IPS DF 4.7 (cell line): ENCODE data around the gene S100A3.
"Not testable (repeated sequence)": the region's sequence is repeated elsewhere in the genome, so short reads cannot be mapped to it uniquely, and the experiment has no call there.

ENCODE experiments used
- DNase-seq: peaks from one replicate; pipeline ENCODE4 v3.0.0-alpha.2; 2013; ENCODE audit warnings: low spot score; ENCODE audit errors: extremely low read depth

S100A3 gene

GRCh38 chr1:153569465-153569864 lies 20.4 kb upstream of the S100A3 start:
- DNase-seq = no peak

GRCh38 chr1:153568367-153569099 lies 19.5 kb upstream of the S100A3 start:
- DNase-seq = no peak

GRCh38 chr1:153567621-153568366 lies 18.7 kb upstream of the S100A3 start:
- DNase-seq = no peak

- DNase-seq = no peak
Measured at GRCh38 chr1:153566414-153567371, 17.6 kb upstream of the S100A3 start.

- DNase-seq = no peak
Measured at GRCh38 chr1:153565529-153566374, 16.7 kb upstream of the S100A3 start, which contains the start of gene S100A2. Gene S100A2 (minus strand): TSS chr1:153565844. CDS start chr1:153563877, 1,967 bp downstream.

- no peak for DNase-seq
Measured at GRCh38 chr1:153563991-153564390, 14.9 kb upstream of the S100A3 start.

GRCh38 chr1:153563483-153563901 lies 14.4 kb upstream of the S100A3 start:
- no peak for DNase-seq

GRCh38 chr1:153562021-153562420 lies 13.0 kb upstream of the S100A3 start:
- not testable (repeated sequence) for DNase-seq

- no peak for DNase-seq
Measured at GRCh38 chr1:153561466-153561985, 12.5 kb upstream of the S100A3 start.

GRCh38 chr1:153560771-153561465 lies 11.9 kb upstream of the S100A3 start:
- DNase-seq = no peak

GRCh38 chr1:153560241-153560640 lies 11.2 kb upstream of the S100A3 start:
- DNase-seq = no peak

GRCh38 chr1:153557877-153558276 lies 8.8 kb upstream of the S100A3 start:
- DNase-seq = no peak

GRCh38 chr1:153556348-153556747 lies 7.3 kb upstream of the S100A3 start:
- DNase-seq = no peak

GRCh38 chr1:153553830-153554541 lies 4.9 kb upstream of the S100A3 start:
- DNase-seq = no peak

- DNase-seq = no peak
Measured at GRCh38 chr1:153553096-153553495, 4.0 kb upstream of the S100A3 start.

- DNase-seq = no peak
Measured at GRCh38 chr1:153552335-153552734, 3.3 kb upstream of the S100A3 start.

GRCh38 chr1:153550827-153551500 lies 1.9 kb upstream of the S100A3 start:
- no peak for DNase-seq

GRCh38 chr1:153550398-153550758 lies 1.3 kb upstream of the S100A3 start:
- DNase-seq = no peak
